HepG2 (cell line): Measurements from ENCODE around the gene CD83.

ENCODE experiments used
- ELF1 ChIP-seq: sonication (generic); formaldehyde crosslinking; IDR thresholded peaks from 2 replicates; pipeline ENCODE4 v1.4.0; 2020; ENCODE audit warnings: missing genetic modification reagents
- RAD21 ChIP-seq: fragments of 450-650 bp; formaldehyde crosslinking; IDR thresholded peaks from 2 replicates; pipeline ENCODE4 v1.5.0; 2020; ENCODE audit warnings: mild to moderate bottlenecking
- SIN3B ChIP-seq: fragments of 150-350 bp; IDR thresholded peaks from 2 replicates; pipeline ENCODE4 v1.6.1; 2014; ENCODE audit warnings: low read length
- TBL1XR1 ChIP-seq: fragments of 150-350 bp; IDR thresholded peaks from 2 replicates; pipeline ENCODE4 v1.6.1; 2014; ENCODE audit warnings: borderline replicate concordance, low read length; ENCODE audit not compliant: partially characterized antibody
- ZNF263 ChIP-seq: sonication (generic); formaldehyde crosslinking; IDR thresholded peaks from 2 replicates; pipeline ENCODE4 v1.4.0; 2020; ENCODE audit warnings: missing genetic modification reagents

DNA sequence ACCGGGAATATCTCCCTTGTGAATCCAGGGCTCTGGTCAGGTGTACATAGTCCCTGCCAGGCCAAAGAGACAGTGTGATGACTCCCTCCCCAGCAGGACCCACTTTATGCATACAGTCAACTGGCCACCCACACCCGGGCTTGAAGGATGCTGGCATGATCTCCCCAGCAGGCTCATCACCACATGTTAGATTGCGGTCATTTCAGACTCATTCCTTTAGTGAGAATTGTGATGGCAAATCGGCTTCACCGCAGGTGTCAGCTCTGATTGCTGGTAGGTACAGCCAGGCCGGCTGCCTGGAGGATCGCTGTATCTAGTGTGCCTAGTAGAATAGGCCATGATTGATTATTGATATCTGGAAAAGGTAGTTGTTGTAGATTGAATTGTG is 24.5 kb downstream of the CD83 start:
- TF ChIP-seq ELF1 (CRISPR knock-in tag): no peak
- TF ChIP-seq RAD21 (CRISPR knock-in tag): no peak
- no peak for TF ChIP-seq SIN3B
- no peak for TF ChIP-seq TBL1XR1
- no peak for TF ChIP-seq ZNF263 (CRISPR knock-in tag)
